HG03521 (cell line): ENCODE data around the gene TENM4.

ENCODE experiments used
- ATAC-seq: cut with Tn5 transposase; IDR thresholded peaks from one replicate; pipeline ENCODE4 v1.9.1; 2021; ENCODE audit warnings: mild to moderate bottlenecking, moderate library complexity; ENCODE audit not compliant: unreplicated experiment

Gene TENM4

DNA sequence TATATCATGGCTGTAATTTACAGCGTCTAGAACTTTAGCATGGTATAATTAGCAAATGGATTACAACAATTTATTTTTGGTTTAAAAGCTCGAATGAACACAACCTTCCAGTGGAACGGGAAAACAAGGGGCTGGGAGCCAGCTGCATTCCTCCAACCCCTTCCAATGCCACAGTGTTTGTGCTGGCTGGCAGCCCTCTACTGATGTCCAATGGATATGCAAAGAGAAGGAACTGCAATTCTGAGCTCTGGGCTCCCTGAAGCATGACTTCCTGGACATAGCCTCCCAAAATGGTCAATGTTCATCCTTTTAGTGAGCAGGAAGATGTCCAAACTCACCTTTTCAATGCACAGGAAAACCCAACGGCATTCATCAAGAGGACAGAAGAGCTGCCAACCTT, 288.3 kb downstream of the TENM4 start:
- no peak for ATAC-seq

DNA sequence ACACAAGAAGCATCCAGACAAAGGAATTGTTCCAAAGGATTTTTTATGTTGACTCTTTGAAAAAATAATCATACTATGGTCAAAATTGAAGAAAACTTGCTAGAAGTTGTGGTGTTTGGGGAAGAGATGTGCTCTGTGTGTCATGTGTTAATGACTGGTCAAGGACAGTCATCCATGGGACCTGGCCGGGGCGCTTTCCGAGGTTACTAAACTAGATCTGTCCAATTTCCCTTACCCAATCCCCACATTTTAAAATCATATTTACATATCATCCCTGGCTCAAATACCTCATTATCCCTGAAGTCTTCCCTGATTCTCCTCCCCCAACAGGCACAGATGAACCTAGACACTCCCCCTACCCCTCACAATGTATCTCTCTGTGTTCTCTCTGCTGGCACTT, 289.4 kb downstream of the TENM4 start:
- ATAC-seq: no peak

DNA sequence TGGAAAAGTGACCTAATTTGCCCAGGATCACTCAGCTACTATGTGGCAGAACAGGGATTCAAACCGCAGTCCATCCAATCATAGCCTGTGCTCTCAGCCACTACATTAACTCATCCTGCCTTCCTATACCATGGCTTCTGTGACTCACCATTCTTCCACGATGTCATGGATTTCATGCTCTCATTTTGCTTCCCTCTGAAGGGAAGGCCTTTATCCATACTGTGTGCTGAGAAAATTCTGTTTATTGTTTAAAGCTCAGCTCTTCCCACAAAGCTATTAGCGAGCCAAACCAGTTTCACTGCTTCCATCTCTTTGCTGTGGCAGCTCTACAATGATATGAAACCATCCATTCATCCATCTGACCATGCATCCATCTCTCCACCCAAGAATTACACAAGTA, 289.9 kb downstream of the TENM4 start:
- ATAC-seq: no peak

DNA sequence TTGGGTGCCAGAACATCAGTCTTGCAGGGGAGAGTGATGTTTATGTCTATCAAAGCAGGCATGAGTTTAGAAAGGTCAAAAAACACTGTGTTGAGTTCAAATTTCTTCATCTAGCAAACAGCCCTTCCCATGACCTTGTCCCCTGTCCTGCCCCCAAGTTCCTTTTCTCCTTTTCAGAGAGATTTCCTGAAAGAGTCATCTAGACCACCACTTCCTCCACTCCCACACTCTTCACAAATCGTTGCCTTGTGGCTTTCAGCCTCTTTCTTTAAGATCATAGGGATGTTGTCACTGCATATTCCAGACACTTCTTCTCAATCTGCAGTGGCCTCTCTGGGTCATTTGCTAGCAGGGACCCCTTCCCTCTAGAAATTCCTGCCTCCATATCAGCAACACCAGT, 290.5 kb downstream of the TENM4 start:
- no peak for ATAC-seq

DNA sequence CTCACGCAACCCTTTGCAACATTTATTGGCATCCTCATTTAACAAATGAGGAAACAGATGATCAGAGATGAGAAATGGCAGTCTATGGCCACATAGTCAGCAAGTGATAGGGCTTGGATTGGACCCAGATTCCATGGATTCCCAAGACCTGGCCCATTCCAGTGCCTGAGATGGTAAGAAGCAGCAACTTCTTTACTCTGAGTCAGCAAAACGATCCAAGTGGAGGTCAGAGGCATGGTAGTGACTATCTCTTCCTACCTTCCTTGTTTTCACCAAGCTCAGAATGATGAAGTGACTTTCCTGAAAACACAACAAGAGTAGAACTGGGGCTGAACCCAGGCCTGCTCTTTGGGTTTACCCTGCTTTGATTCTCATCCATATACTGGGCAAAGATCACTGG, 293.1 kb downstream of the TENM4 start:
- ATAC-seq: no peak

DNA sequence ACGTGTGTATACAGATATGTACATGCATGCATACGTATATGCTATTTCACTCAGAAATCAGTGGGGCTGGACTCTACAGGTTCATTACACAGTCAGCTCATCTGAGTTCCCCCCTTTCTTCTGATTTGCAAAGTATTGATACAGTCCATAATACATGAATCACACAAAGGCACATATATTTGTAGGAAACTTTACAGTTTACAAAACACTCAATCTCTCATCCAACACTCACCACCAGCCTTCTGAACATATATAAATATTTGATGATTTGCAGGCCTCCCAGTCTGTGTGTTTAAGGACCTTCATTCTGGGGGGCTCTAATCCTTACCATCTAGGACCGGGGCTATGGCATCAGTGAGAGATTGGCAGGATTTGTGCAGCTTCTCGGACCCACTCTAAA, 293.8 kb downstream of the TENM4 start:
- no peak for ATAC-seq

DNA sequence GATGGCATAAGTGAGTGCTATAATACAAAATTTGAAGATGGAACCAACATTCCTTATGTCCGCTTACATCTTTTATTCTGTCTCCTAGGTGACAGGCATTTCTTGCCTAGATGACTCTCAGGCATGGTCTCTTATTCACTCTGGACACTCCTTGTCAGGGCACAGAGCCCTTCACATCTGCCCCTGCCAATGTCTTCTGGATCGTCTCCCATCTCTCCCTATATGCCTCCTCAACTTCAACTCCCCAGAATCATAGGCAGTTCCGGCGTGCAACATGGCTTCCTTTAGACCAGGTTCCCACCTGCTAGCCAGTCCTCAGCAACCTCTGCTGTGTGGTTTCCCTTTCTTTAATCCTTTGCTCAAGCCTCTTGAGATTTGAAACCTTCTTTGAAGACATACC, 300.9 kb downstream of the TENM4 start:
- ATAC-seq: no peak

DNA sequence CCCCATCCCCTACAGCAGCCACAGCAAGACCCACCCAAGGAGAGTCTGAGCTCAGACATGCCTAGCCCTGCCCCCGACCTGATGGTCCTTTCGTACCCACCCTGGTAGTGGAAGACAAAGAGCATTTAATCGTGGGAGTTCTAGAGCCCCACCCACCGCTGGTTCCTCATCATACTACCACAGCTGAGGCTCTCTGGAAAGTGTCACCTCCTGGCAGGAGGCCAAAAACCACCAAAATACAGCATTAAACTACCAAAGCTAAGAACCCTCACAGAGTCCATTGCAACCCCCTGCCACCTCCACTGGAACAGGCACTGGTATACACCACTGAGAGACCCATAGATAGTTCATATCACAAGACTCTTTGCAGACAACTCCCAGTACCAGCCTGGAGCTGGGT, 311.1 kb downstream of the TENM4 start:
- ATAC-seq: no peak

DNA sequence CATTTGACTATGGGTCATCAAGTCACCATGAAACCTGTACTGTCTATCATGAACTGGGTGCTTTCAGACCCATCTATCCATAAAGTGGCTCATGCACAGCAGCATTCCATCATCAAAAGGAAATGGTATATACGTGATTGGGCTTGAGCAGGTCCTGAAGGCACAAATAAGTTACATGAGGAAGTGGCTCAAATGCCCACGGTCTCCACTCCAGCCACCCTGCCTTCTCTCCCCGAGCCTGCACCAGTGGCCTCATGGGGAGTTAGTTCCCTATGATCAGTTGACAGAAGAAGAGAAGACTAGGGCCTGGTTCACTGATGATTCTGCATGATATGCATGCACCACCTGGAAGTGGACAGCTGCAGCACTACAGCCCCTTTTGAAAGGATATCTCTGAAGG, 312.5 kb downstream of the TENM4 start:
- no peak for ATAC-seq

DNA sequence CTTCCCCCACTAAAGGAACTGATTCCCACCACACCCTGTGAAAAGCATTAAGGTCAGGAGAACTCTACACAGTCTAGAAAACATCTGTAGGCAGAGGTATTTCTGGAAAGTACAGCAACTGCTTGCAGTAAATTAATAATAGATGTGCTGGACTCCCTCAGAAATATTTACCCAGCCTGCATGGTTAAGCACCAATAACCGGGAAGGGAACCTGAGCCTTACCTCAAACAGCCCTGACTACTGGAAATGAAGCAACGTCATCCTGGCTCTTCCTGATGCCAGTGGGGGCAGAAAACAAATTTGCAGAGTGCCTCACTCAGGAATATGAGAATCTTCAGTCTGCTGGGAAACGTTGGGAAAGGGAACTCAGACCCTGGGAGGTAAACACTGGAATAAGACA, 318.1 kb downstream of the TENM4 start:
- no peak for ATAC-seq

DNA sequence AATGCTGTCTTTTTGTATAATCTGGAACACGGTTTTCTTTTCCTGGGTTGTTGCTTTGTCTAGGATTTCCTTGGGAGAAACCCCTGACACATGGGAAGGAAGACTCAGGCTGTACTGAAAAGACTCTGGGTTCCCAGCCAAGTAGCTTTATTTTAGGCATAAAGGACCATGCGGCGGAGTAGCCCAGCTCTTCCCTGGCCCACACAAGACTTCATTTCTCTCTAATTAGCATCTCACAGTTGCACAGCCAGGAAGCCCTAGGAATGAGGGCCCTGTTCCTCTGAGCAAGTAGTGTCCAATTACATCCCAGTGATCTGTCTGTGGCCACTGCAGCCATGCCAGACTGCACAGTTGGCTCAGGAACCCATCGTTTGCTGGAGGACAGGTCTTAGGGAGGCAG, 319.5 kb downstream of the TENM4 start:
- no peak for ATAC-seq

DNA sequence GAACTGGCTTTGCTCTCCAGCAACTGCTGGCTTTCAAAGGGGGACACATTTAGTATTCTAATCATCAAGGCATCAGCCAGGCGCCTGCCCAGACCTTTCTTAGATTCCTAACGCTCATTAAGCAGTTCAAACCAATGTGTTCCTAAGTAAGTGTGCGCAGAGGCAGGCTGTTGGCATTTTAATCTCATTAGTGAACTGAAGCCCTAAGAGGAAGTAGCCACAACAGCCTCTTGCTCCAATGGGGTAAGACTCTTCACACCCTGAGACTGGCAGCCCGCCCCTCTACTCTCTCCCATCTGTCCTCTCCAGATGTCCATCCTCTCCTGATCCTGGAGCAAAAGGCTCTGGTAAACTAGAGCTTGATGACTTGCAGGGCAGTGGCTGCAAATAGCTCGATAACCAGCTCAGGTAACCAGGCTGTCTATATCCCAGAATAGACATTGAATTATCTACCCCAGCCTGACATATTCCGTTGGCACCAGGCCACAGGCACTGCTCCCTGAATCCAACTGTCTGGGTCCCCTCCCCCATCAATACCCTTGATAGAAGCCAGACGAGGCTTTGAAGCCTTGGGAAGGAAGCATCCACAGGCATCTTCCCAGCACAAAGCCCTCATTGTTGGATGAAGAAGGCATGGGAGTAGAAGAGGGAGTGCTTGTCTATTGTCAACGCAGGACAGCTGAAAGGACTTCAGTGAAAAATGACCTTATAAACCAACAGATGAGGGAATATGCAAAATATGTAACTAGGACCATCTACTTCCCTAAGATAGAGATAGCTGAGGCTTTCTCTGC, 321.1 kb downstream of the TENM4 start:
- ATAC-seq: no peak

DNA sequence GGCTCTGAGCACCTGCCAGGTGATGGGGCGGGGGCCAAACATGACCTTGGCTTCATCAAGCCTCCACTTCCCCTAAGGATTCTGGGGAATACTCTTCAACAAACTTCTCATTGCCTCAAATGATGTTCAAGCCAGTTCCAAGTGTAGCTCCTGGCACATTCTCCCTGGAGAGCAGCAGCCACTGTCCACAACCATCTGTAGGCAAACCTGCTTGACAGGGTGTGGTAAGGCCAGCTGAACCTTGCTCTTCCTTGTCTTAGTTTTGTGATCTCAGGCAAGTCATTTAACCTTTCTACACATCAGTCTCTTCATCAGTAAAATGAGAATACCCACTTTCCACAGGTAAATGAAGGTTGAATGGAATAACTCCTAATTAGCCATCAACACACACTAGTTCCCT, 323.3 kb downstream of the TENM4 start:
- no peak for ATAC-seq

DNA sequence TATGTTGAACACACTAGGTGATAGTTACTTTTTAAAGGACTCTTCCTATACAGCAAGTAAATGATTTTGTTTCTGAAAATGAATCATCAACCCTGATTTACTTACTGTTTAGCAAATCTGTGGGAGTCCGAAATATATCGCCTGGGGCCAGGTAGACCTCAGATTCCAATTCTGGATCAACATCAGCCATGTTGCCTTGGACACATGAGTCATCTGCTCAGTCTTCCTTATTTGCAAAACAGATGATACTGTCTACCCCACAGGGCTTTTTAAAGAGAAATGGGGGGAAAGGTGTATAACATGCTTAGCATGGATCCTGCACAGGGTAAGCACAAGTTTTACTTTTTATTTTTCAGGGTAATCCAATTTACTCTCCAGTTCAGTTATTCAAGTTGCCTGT, 324.2 kb downstream of the TENM4 start:
- no peak for ATAC-seq

DNA sequence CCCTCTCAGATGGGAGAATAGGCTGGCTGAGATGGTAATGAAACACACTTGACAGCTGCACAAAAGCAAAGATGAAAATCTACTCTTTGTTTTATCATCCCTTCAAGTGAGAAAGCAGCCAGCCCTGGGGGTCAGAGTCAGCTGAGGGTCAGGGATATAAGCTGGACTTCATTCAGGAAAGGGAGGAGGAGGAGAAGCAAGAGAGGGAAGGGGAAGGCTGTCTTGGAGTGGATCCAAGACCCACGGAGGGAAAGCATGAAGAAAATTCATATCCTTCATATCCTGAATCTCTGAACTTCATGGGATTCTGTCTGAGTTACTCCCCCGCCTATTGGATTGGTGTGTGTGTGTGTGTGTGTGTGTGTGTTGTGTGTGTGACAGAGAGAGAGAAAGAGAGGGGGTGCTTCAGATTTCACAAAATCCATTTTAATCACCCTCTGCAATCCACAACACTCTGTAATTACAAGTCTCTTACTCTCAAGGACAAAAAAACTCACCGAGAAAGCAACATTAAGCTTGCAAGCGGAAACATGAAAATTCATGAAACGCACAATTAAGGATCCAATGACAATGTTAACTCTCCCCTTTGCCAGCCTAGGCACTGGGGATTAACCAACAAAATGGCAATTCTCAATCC, 327.7 kb downstream of the TENM4 start:
- no peak for ATAC-seq

DNA sequence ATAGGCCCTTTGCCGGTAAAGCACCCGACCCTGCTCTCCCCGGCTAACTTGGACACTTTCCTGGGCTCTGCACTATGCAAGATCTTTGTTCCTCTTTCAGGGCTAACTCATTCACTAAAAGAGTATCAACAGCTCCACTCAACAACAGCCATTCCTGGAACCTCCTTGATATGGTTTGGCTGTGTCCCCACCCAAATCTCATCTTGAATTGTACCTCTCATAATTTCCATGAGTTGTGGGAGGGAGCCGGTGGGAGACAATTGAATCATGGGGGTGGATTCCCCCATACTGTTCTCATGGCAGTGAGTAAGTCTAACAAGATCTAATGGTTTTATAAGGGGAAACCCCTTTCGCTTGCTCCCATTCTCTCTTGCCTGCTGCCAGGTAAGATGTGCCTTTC, 330.0 kb downstream of the TENM4 start:
- no peak for ATAC-seq

DNA sequence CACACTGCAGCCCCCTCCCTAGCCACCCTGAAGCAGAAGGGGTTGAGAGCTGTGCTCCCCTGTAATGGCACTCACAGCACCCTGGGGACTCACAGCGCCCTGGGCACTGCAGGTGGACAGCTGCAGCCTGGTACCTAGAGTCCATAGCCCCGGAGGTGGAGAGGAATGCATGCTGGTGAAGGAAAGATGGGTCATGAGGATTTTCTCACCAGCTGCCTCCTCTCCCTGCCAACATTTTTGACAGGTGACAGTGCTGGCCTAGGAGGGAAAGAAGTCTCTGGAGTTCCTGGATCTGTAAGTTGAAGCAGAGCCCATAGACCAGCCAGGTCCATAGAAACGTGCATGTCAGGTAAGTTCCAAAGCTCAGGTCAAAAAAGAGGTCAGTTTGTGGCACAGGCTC, 330.5 kb downstream of the TENM4 start:
- no peak for ATAC-seq

DNA sequence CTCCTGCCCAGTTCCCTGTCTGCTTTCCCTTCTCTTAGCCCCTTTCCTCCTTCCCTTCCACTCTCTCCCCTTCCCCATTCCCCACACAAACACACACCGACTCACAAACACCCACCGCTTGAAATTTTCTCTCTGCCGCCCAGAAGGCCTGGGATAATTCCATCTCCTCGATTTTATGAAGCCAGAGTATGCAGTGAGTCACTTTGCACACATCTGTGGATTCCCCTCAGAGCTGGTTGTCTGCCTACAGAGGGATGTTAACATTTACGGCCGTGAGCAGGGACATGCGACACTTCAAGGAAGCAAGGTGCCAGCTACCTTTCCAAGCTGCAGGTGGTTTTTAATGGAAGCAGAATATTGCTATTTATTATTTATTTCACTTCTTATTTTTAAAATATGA, 332.0 kb downstream of the TENM4 start:
- no peak for ATAC-seq

DNA sequence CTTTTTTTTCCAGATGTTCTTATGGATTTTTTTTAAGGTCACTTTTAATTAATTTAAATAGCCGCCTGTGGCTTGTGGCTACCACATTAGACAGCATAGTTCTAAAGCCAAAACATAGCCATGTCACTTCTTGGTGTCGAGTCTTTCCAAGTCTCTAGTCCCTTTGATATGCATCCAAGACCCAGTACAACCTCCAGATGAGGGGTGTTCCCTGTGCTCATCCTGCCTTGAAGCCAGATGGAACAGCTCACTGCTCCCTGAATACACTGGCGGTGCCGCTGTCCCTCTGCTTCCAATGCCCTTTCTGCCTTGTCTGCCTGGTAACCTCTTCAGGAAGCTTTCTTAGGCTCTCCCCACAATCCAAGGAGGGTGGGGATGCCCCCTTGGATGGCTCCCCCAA, 338.0 kb downstream of the TENM4 start:
- no peak for ATAC-seq

DNA sequence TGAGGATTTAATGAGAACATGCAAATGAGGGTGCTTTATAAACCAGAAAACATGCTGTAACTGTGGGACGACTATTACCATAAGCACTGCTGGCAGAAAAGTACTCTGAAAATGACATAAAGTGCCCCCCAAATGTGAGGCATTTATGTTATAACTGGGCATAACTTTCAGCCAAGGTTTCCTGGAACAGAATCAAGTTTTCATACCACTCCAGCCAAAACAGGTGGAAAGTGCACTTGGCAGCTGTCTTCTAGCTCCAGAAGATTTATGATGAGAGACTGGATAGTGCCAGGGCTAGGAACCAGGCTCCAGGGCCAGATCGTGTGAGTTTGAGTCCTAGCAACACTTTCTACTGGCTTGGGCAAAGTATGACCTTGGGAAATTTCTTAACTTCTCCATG, 339.2 kb downstream of the TENM4 start:
- no peak for ATAC-seq

DNA sequence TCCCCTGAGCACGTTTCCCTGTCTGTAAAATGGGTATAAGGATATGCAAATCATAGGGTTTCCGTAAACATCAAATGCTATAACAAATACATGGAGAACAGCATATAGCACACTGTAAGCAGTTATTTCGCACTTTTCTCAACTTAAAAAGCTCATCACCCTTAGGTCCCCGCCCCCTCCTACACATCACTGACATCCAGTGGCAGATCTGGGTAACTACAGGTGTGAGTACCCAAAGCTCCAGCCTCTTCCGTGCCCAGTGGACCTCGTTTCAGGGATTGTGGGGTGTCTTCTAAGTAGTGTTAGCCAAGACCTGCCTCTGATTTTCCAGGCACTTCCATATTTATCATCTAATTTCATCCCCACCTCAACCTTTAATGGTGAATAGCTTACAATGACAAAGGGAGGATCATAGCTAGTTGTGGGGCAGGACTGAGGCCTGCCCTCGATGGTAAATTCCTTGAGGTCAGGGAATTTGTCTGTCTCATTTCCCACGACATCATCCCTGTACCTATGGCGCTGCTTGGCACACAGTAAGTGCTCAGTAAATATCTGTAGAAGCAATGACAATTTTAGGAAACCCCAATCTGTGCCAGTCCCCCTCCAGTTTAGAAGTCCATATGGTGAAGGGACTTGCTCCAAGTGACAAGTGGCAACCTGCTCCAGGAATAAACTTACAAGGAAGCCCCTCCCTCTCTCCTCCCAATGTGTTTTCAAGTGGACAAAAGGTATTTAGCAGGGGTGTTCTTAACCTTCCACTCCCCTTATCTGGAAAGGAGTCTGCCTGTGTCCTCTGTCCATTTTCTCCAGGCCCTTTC, 340.5 kb downstream of the TENM4 start:
- peak; percentile 90 for ATAC-seq

DNA sequence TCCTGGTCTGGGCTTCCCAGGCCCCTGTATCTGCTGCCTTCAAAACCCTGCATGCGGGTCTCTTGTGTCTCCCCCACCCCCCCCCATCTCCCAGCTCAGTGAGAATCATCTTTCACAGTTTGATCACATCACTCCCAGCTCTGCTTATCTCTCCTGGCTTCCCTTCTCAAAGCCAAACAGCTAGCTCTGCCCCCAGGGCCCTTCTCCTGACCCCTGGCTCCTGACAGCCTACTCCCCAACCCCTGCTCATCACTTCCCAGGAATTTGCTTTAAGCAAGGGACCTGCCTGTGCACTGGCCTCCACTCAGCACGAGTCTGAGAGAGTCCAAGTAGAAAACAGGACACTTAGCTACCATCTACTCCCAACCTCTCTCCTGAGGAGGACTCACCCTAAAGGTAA, 342.7 kb downstream of the TENM4 start:
- ATAC-seq: no peak
